Measurements from ENCODE around the gene HOMER3.
A peak's percentile ranks its signal among the peaks of the same experiment; 100 is the strongest.
"Not testable (repeated sequence)": the region's sequence is repeated elsewhere in the genome, so short reads cannot be mapped to it uniquely, and the experiment has no call there.

Gene HOMER3

GRCh38 chr19:18969931-18970659 lies 29.1 kb upstream of the HOMER3 start:
- Mint-ChIP-seq H3K4me3 (no peak overlapping the region), H3K4me1 (ENCODE audit: low read depth) (peaks cover 61% of the 10 kb centered on the region), H3K36me3 (ENCODE audit: low read depth) (no peaks in the 10 kb centered on the region), H3K27me3 (no peaks in the 10 kb centered on the region), H3K9me3 (no peaks in the 10 kb centered on the region), H3K27ac (peak overlapping the region; percentile 78)
- intact Hi-C loops (cut with micrococcal nuclease) = no loop called here

- peak overlapping the region; percentile 96 for H3K27ac Mint-ChIP-seq
- H3K4me3 Mint-ChIP-seq = peak overlapping the region; percentile 42
- no peaks in the 10 kb centered on the region for H3K27me3 Mint-ChIP-seq
- no peaks in the 10 kb centered on the region for H3K36me3 Mint-ChIP-seq (ENCODE audit: low read depth)
- no peaks in the 10 kb centered on the region for H3K9me3 Mint-ChIP-seq
- peaks cover 53% of the 10 kb centered on the region for H3K4me1 Mint-ChIP-seq (ENCODE audit: low read depth)
- intact Hi-C loops (cut with micrococcal nuclease) = loop anchor here (1.0 to 2.0 kb wide), 2 partner anchors 27 to 48 kb away; partner anchors contain the start of genes COPE, DDX49 and HOMER3
These were observed 26.5 kb upstream of the HOMER3 start for GRCh38 chr19:18967358-18968146.

GRCh38 chr19:18966307-18966706 lies 25.3 kb upstream of the HOMER3 start:
- no peaks in the 10 kb centered on the region for H3K9me3 Mint-ChIP-seq
- H3K27me3 Mint-ChIP-seq = peaks cover 10% of the 10 kb centered on the region
- intact Hi-C loops (cut with micrococcal nuclease) = loop anchor here (2.0 kb wide), 1 partner anchor 26 kb away; the partner anchor contains the start of gene HOMER3

GRCh38 chr19:18964121-18964520 lies 23.1 kb upstream of the HOMER3 start:
- intact Hi-C loops (cut with micrococcal nuclease) = no loop called here
- no peaks in the 10 kb centered on the region for H3K36me3 Mint-ChIP-seq (ENCODE audit: low read depth)
- H3K9me3 Mint-ChIP-seq = no peaks in the 10 kb centered on the region
- peaks cover 16% of the 10 kb centered on the region for H3K27me3 Mint-ChIP-seq
- peaks cover 41% of the 10 kb centered on the region for H3K4me1 Mint-ChIP-seq (ENCODE audit: low read depth)
- no peak overlapping the region for H3K27ac Mint-ChIP-seq
- H3K4me3 Mint-ChIP-seq = no peak overlapping the region

More at GRCh38 chr19:18966307-18966706, 25.3 kb upstream of the HOMER3 start:
- peak overlapping the region; percentile 96 for H3K27ac Mint-ChIP-seq
- H3K4me3 Mint-ChIP-seq = peak overlapping the region; percentile 32
- H3K36me3 Mint-ChIP-seq (ENCODE audit: low read depth) = no peaks in the 10 kb centered on the region
- peaks cover 54% of the 10 kb centered on the region for H3K4me1 Mint-ChIP-seq (ENCODE audit: low read depth)

- no peaks in the 10 kb centered on the region for H3K36me3 Mint-ChIP-seq (ENCODE audit: low read depth)
- peak overlapping the region; percentile 48 for H3K27ac Mint-ChIP-seq
- H3K27me3 Mint-ChIP-seq = peaks cover 16% of the 10 kb centered on the region
- H3K4me1 Mint-ChIP-seq (ENCODE audit: low read depth) = peaks cover 23% of the 10 kb centered on the region
- intact Hi-C loops (cut with micrococcal nuclease) = no loop called here
- H3K9me3 Mint-ChIP-seq = no peaks in the 10 kb centered on the region
- H3K4me3 Mint-ChIP-seq = no peak overlapping the region
These were observed 21.0 kb upstream of the HOMER3 start for GRCh38 chr19:18961767-18962620.

GRCh38 chr19:18960370-18960769 lies 19.4 kb upstream of the HOMER3 start:
- H3K4me1 Mint-ChIP-seq (ENCODE audit: low read depth) = peaks cover 12% of the 10 kb centered on the region
- H3K36me3 Mint-ChIP-seq (ENCODE audit: low read depth) = no peaks in the 10 kb centered on the region
- intact Hi-C loops (cut with micrococcal nuclease) = no loop called here
- peaks cover under 1% of the 10 kb centered on the region for H3K9me3 Mint-ChIP-seq
- H3K4me3 Mint-ChIP-seq = no peak overlapping the region
- no peak overlapping the region for H3K27ac Mint-ChIP-seq
- peaks cover 16% of the 10 kb centered on the region for H3K27me3 Mint-ChIP-seq

GRCh38 chr19:18955042-18955441 lies 14.0 kb upstream of the HOMER3 start:
- Mint-ChIP-seq H3K27me3 (no peaks in the 10 kb centered on the region), H3K4me3 (no peak overlapping the region), H3K9me3 (peaks cover 16% of the 10 kb centered on the region), H3K36me3 (ENCODE audit: low read depth) (no peaks in the 10 kb centered on the region), H3K27ac (no peak overlapping the region), H3K4me1 (ENCODE audit: low read depth) (no peaks in the 10 kb centered on the region)
- intact Hi-C loops (cut with micrococcal nuclease) = no loop called here

- Mint-ChIP-seq H3K36me3 (ENCODE audit: low read depth) (no peaks in the 10 kb centered on the region), H3K4me1 (ENCODE audit: low read depth) (no peaks in the 10 kb centered on the region), H3K4me3 (no peak overlapping the region), H3K27me3 (no peaks in the 10 kb centered on the region), H3K27ac (no peak overlapping the region), H3K9me3 (peaks cover 16% of the 10 kb centered on the region)
- intact Hi-C loops (cut with micrococcal nuclease) = no loop called here
These were observed 13.1 kb upstream of the HOMER3 start for GRCh38 chr19:18954094-18954493.

- H3K4me3 Mint-ChIP-seq; H3K4me1 Mint-ChIP-seq (ENCODE audit: low read depth); H3K27me3 Mint-ChIP-seq; intact Hi-C loops (cut with micrococcal nuclease); H3K36me3 Mint-ChIP-seq (ENCODE audit: low read depth); H3K27ac Mint-ChIP-seq: not testable (repeated sequence)
- peaks cover 16% of the 10 kb centered on the region for H3K9me3 Mint-ChIP-seq
These were observed 11.5 kb upstream of the HOMER3 start for GRCh38 chr19:18952364-18953003.

- H3K27ac Mint-ChIP-seq = no peak overlapping the region
- no peaks in the 10 kb centered on the region for H3K27me3 Mint-ChIP-seq
- intact Hi-C loops (cut with micrococcal nuclease) = no loop called here
- H3K4me1 Mint-ChIP-seq (ENCODE audit: low read depth) = no peaks in the 10 kb centered on the region
- no peaks in the 10 kb centered on the region for H3K36me3 Mint-ChIP-seq (ENCODE audit: low read depth)
- peaks cover 16% of the 10 kb centered on the region for H3K9me3 Mint-ChIP-seq
- H3K4me3 Mint-ChIP-seq = no peak overlapping the region
These were observed 10.8 kb upstream of the HOMER3 start for GRCh38 chr19:18951721-18952281.

GRCh38 chr19:18949858-18950257 lies 8.8 kb upstream of the HOMER3 start:
- H3K9me3 Mint-ChIP-seq = peaks cover 11% of the 10 kb centered on the region
- intact Hi-C loops (cut with micrococcal nuclease) = no loop called here
- peaks cover 6% of the 10 kb centered on the region for H3K36me3 Mint-ChIP-seq (ENCODE audit: low read depth)
- H3K4me1 Mint-ChIP-seq (ENCODE audit: low read depth) = no peaks in the 10 kb centered on the region
- H3K27me3 Mint-ChIP-seq = no peaks in the 10 kb centered on the region
- no peak overlapping the region for H3K27ac Mint-ChIP-seq
- no peak overlapping the region for H3K4me3 Mint-ChIP-seq

- H3K4me3 Mint-ChIP-seq = no peak overlapping the region
- peaks cover 6% of the 10 kb centered on the region for H3K36me3 Mint-ChIP-seq (ENCODE audit: low read depth)
- intact Hi-C loops (cut with micrococcal nuclease) = no loop called here
- H3K4me1 Mint-ChIP-seq (ENCODE audit: low read depth) = no peaks in the 10 kb centered on the region
- H3K27me3 Mint-ChIP-seq = no peaks in the 10 kb centered on the region
- H3K9me3 Mint-ChIP-seq = peaks cover 2% of the 10 kb centered on the region
- H3K27ac Mint-ChIP-seq = no peak overlapping the region
These were observed 7.9 kb upstream of the HOMER3 start for GRCh38 chr19:18948976-18949356.
